ENCODE measurements around the gene MARCO. TPM values are rescaled to one million over a fixed set of nuclear protein-coding genes. Genes with fewer than 3 reads are reported as not detected.
"Not testable (repeated sequence)": the region's sequence is repeated elsewhere in the genome, so short reads cannot be mapped to it uniquely, and the experiment has no call there.

The MARCO gene
- polyA plus RNA-seq, 1 donor from 2014 or later, result not detected

GRCh38 chr2:119015845-119016244 is 73.9 kb downstream of the MARCO start:
- peaks cover 0 to 1% (median 0%) of the 10 kb centered on the region in 3 donors for H3K9me3 Mint-ChIP-seq
- no peaks in the 10 kb centered on the region for H3K36me3 Mint-ChIP-seq
- peaks cover 11% of the 10 kb centered on the region for H3K27me3 Mint-ChIP-seq
- no peak overlapping the region for H3K27ac Mint-ChIP-seq
- peak overlapping the region in 1 of 4 donors; percentile 28 for H3K4me3 Mint-ChIP-seq
- H3K4me1 Mint-ChIP-seq, result peaks cover 0 to 1% (median 0%) of the 10 kb centered on the region in 3 donors

- H3K36me3 Mint-ChIP-seq, result peaks cover 2% of the 10 kb centered on the region
- H3K4me3 Mint-ChIP-seq, result no peak overlapping the region
- H3K27me3 Mint-ChIP-seq, result peaks cover 5% of the 10 kb centered on the region
- no peak overlapping the region for H3K27ac Mint-ChIP-seq
- H3K9me3 Mint-ChIP-seq, result peaks cover 0 to 1% (median 0%) of the 10 kb centered on the region in 3 donors
- H3K4me1 Mint-ChIP-seq, result no peaks in the 10 kb centered on the region
Observed at GRCh38 chr2:119019521-119019920, 77.5 kb downstream of the MARCO start.

GRCh38 chr2:119022678-119023077 is 80.7 kb downstream of the MARCO start:
- Mint-ChIP-seq H3K9me3 (peaks cover 0 to 1% (median 0%) of the 10 kb centered on the region in 3 donors), H3K4me1 (no peaks in the 10 kb centered on the region), H3K36me3 (peaks cover 2% of the 10 kb centered on the region), H3K27me3 (peaks cover 2% of the 10 kb centered on the region), H3K4me3 (no peak overlapping the region), H3K27ac (no peak overlapping the region)

GRCh38 chr2:119023534-119023933 is 81.5 kb downstream of the MARCO start:
- peaks cover 2% of the 10 kb centered on the region for H3K36me3 Mint-ChIP-seq
- H3K27me3 Mint-ChIP-seq, result peaks cover 7% of the 10 kb centered on the region
- no peaks in the 10 kb centered on the region for H3K9me3 Mint-ChIP-seq
- H3K4me3 Mint-ChIP-seq, result no peak overlapping the region
- H3K4me1 Mint-ChIP-seq, result no peaks in the 10 kb centered on the region
- H3K27ac Mint-ChIP-seq, result no peak overlapping the region

- Mint-ChIP-seq H3K36me3 (peaks cover 2% of the 10 kb centered on the region), H3K9me3 (no peaks in the 10 kb centered on the region), H3K27me3 (peaks cover 7% of the 10 kb centered on the region), H3K4me3 (no peak overlapping the region), H3K27ac (no peak overlapping the region), H3K4me1 (no peaks in the 10 kb centered on the region)
Observed at GRCh38 chr2:119024152-119024551, 82.2 kb downstream of the MARCO start.

GRCh38 chr2:119024568-119024967 is 82.6 kb downstream of the MARCO start:
- Mint-ChIP-seq H3K4me3 (no peak overlapping the region), H3K27ac (no peak overlapping the region)

GRCh38 chr2:119025013-119025412 is 83.0 kb downstream of the MARCO start:
- H3K9me3 Mint-ChIP-seq, result no peaks in the 10 kb centered on the region
- no peaks in the 10 kb centered on the region for H3K4me1 Mint-ChIP-seq
- peaks cover 7% of the 10 kb centered on the region for H3K27me3 Mint-ChIP-seq
- no peak overlapping the region for H3K27ac Mint-ChIP-seq
- peaks cover 2% of the 10 kb centered on the region for H3K36me3 Mint-ChIP-seq
- H3K4me3 Mint-ChIP-seq, result no peak overlapping the region

More at GRCh38 chr2:119024568-119024967, 82.6 kb downstream of the MARCO start:
- Mint-ChIP-seq H3K36me3 (peaks cover 2% of the 10 kb centered on the region), H3K9me3 (no peaks in the 10 kb centered on the region), H3K27me3 (peaks cover 7% of the 10 kb centered on the region), H3K4me1 (no peaks in the 10 kb centered on the region)

GRCh38 chr2:119025762-119026351 is 83.9 kb downstream of the MARCO start:
- Mint-ChIP-seq H3K9me3 (no peaks in the 10 kb centered on the region), H3K36me3 (peaks cover 2% of the 10 kb centered on the region), H3K27ac (no peak overlapping the region), H3K4me3 (no peak overlapping the region), H3K4me1 (no peaks in the 10 kb centered on the region), H3K27me3 (peaks cover 10% of the 10 kb centered on the region)

- Mint-ChIP-seq H3K4me1 (no peaks in the 10 kb centered on the region), H3K9me3 (peaks cover 0 to 3% (median 0%) of the 10 kb centered on the region in 3 donors), H3K27me3 (peaks cover 10% of the 10 kb centered on the region), H3K36me3 (peaks cover 2% of the 10 kb centered on the region), H3K27ac (no peak overlapping the region), H3K4me3 (no peak overlapping the region)
Observed at GRCh38 chr2:119026890-119027289, 84.9 kb downstream of the MARCO start.

- no peak overlapping the region for H3K4me3 Mint-ChIP-seq
- no peaks in the 10 kb centered on the region for H3K4me1 Mint-ChIP-seq
- peak overlapping the region in 1 of 3 donors; percentile 31 for H3K27ac Mint-ChIP-seq
- peaks cover 10% of the 10 kb centered on the region for H3K27me3 Mint-ChIP-seq
- no peaks in the 10 kb centered on the region for H3K36me3 Mint-ChIP-seq
- H3K9me3 Mint-ChIP-seq, result peaks cover 0 to 7% (median 0%) of the 10 kb centered on the region in 3 donors
Observed at GRCh38 chr2:119028327-119029174, 86.6 kb downstream of the MARCO start.

GRCh38 chr2:119029297-119029696 is 87.3 kb downstream of the MARCO start:
- H3K4me3 Mint-ChIP-seq, result no peak overlapping the region
- peaks cover 0 to 8% (median 2%) of the 10 kb centered on the region in 3 donors for H3K9me3 Mint-ChIP-seq
- H3K27ac Mint-ChIP-seq, result peak overlapping the region in 1 of 3 donors; percentile 71
- H3K36me3 Mint-ChIP-seq, result no peaks in the 10 kb centered on the region
- no peaks in the 10 kb centered on the region for H3K4me1 Mint-ChIP-seq
- H3K27me3 Mint-ChIP-seq, result peaks cover 10% of the 10 kb centered on the region

GRCh38 chr2:119037922-119038321 is 95.9 kb downstream of the MARCO start:
- H3K4me3 Mint-ChIP-seq, H3K27ac Mint-ChIP-seq, H3K27me3 Mint-ChIP-seq, H3K36me3 Mint-ChIP-seq, H3K4me1 Mint-ChIP-seq: not testable (repeated sequence)
- H3K9me3 Mint-ChIP-seq, result peaks cover 8 to 17% (median 13%) of the 10 kb centered on the region in 3 donors

- H3K4me3 Mint-ChIP-seq, result no peak overlapping the region
- no peak overlapping the region for H3K27ac Mint-ChIP-seq
- H3K4me1 Mint-ChIP-seq, result peaks cover 0 to 3% (median 0%) of the 10 kb centered on the region in 3 donors
- H3K27me3 Mint-ChIP-seq, result no peaks in the 10 kb centered on the region
- peaks cover 6% of the 10 kb centered on the region for H3K36me3 Mint-ChIP-seq
- H3K9me3 Mint-ChIP-seq, result peaks cover 2 to 3% (median 3%) of the 10 kb centered on the region in 3 donors
Observed at GRCh38 chr2:119040730-119041129, 98.7 kb downstream of the MARCO start.
